HG03571 (cell line): Measurements from ENCODE around the gene GRAMD1B.
"Not testable (repeated sequence)": the region's sequence is repeated elsewhere in the genome, so short reads cannot be mapped to it uniquely, and the experiment has no call there.

Experiments used
- ATAC-seq: cut with Tn5 transposase; IDR thresholded peaks from one replicate; pipeline ENCODE4 v1.9.1; 2021; ENCODE audit not compliant: unreplicated experiment

The GRAMD1B gene

GRCh38 chr11:123439616-123440015 is 9.5 kb downstream of the GRAMD1B start:
- ATAC-seq = no peak

GRCh38 chr11:123441161-123441560 is 11.1 kb downstream of the GRAMD1B start:
- no peak for ATAC-seq

GRCh38 chr11:123443851-123444623 is 14.0 kb downstream of the GRAMD1B start:
- no peak for ATAC-seq

- no peak for ATAC-seq
Observed at GRCh38 chr11:123448823-123449222, 18.8 kb downstream of the GRAMD1B start.

- no peak for ATAC-seq
Observed at GRCh38 chr11:123449436-123449835, 19.4 kb downstream of the GRAMD1B start.

- ATAC-seq = no peak
Observed at GRCh38 chr11:123450623-123451022, 20.6 kb downstream of the GRAMD1B start.

GRCh38 chr11:123451183-123451781 is 21.2 kb downstream of the GRAMD1B start:
- no peak for ATAC-seq

- ATAC-seq = no peak
Observed at GRCh38 chr11:123452794-123453193, 22.7 kb downstream of the GRAMD1B start.

GRCh38 chr11:123454060-123454651 is 24.1 kb downstream of the GRAMD1B start:
- ATAC-seq = no peak

- ATAC-seq = no peak
Observed at GRCh38 chr11:123454796-123455195, 24.7 kb downstream of the GRAMD1B start.

- ATAC-seq = not testable (repeated sequence)
Observed at GRCh38 chr11:123456448-123456847, 26.4 kb downstream of the GRAMD1B start.

GRCh38 chr11:123457187-123457770 is 27.2 kb downstream of the GRAMD1B start:
- ATAC-seq = no peak

GRCh38 chr11:123458501-123458900 is 28.4 kb downstream of the GRAMD1B start:
- ATAC-seq = no peak

GRCh38 chr11:123460012-123460700 is 30.1 kb downstream of the GRAMD1B start:
- ATAC-seq = no peak

- no peak for ATAC-seq
Observed at GRCh38 chr11:123461164-123461563, 31.1 kb downstream of the GRAMD1B start.

GRCh38 chr11:123465667-123466066 is 35.6 kb downstream of the GRAMD1B start:
- not testable (repeated sequence) for ATAC-seq

GRCh38 chr11:123466172-123466571 is 36.1 kb downstream of the GRAMD1B start:
- not testable (repeated sequence) for ATAC-seq

GRCh38 chr11:123469089-123469488 is 39.0 kb downstream of the GRAMD1B start:
- no peak for ATAC-seq

GRCh38 chr11:123469586-123469985 is 39.5 kb downstream of the GRAMD1B start:
- ATAC-seq = no peak

- ATAC-seq = no peak
Observed at GRCh38 chr11:123470842-123471241, 40.8 kb downstream of the GRAMD1B start.

- ATAC-seq = no peak
Observed at GRCh38 chr11:123472236-123472935, 42.3 kb downstream of the GRAMD1B start.
